Measurements from ENCODE around the gene CDC42BPB. TPM values are rescaled to one million over a fixed set of nuclear protein-coding genes. Genes with fewer than 3 reads are reported as not detected.

CDC42BPB gene
- total RNA-seq, 1 donor from 2014 or later, result 105 TPM

GRCh38 chr14:102932484-102933248 is 124.7 kb downstream of the CDC42BPB start:
- Histone ChIP-seq H3K36me3 (peaks cover 0 to 35% of the 10 kb centered on the region in 2 donors), H3K27me3 (no peaks in the 10 kb centered on the region), H3K27ac (no peak overlapping the region), H3K9me3 (no peaks in the 10 kb centered on the region), H3K4me3 (no peak overlapping the region), H3K4me1 (peaks cover 30% of the 10 kb centered on the region)
- no peak for DNase-seq (ENCODE audit: extremely low spot score in 2 of 2)
- intact Hi-C loops (cut with DNase I), result no loop called here
- TF ChIP-seq CTCF (IDR thresholded peaks at IDR 0.05) (no peak), POLR2AphosphoS5 (IDR thresholded peaks at IDR 0.05; ENCODE audit: insufficient read depth in 1 of 2, low read depth in 1 of 2) (no peak), POLR2A (IDR thresholded peaks at IDR 0.05) (no peak)

- no peak overlapping the region for H3K27ac ChIP-seq
- no peaks in the 10 kb centered on the region for H3K27me3 ChIP-seq
- no peak overlapping the region for H3K4me3 ChIP-seq
- H3K36me3 ChIP-seq, result peaks cover 0 to 26% of the 10 kb centered on the region in 2 donors
- no peaks in the 10 kb centered on the region for H3K9me3 ChIP-seq
- intact Hi-C loops (cut with DNase I), result no loop called here
- peaks cover 33% of the 10 kb centered on the region for H3K4me1 ChIP-seq
- no peak for TF ChIP-seq POLR2A (IDR thresholded peaks at IDR 0.05)
- TF ChIP-seq POLR2AphosphoS5 (IDR thresholded peaks at IDR 0.05; ENCODE audit: insufficient read depth in 1 of 2, low read depth in 1 of 2), result no peak
- no peak for TF ChIP-seq CTCF (IDR thresholded peaks at IDR 0.05)
- DNase-seq (ENCODE audit: extremely low spot score in 2 of 2), result no peak
These were observed 125.6 kb downstream of the CDC42BPB start for GRCh38 chr14:102931580-102932285.

- DNase-seq (ENCODE audit: extremely low spot score in 2 of 2), result no peak
- Histone ChIP-seq H3K27me3 (no peaks in the 10 kb centered on the region), H3K27ac (no peak overlapping the region), H3K4me3 (peak overlapping the region; percentile 45 to 52), H3K36me3 (peaks cover 0 to 19% of the 10 kb centered on the region in 2 donors), H3K9me3 (no peaks in the 10 kb centered on the region), H3K4me1 (peaks cover 33% of the 10 kb centered on the region)
- TF ChIP-seq POLR2A (IDR thresholded peaks at IDR 0.05) (no peak), POLR2AphosphoS5 (IDR thresholded peaks at IDR 0.05; ENCODE audit: insufficient read depth in 1 of 2, low read depth in 1 of 2) (no peak), CTCF (IDR thresholded peaks at IDR 0.05) (no peak)
- intact Hi-C loops (cut with DNase I), result no loop called here
These were observed 126.4 kb downstream of the CDC42BPB start for GRCh38 chr14:102930753-102931579.

GRCh38 chr14:102930138-102930752 is 127.1 kb downstream of the CDC42BPB start:
- intact Hi-C loops (cut with DNase I), result no loop called here
- no peak for TF ChIP-seq POLR2AphosphoS5 (IDR thresholded peaks at IDR 0.05; ENCODE audit: insufficient read depth in 1 of 2, low read depth in 1 of 2)
- TF ChIP-seq POLR2A (IDR thresholded peaks at IDR 0.05), result no peak
- no peak for TF ChIP-seq CTCF (IDR thresholded peaks at IDR 0.05)
- no peak for DNase-seq (ENCODE audit: extremely low spot score in 2 of 2)
- Histone ChIP-seq H3K27ac (no peak overlapping the region), H3K4me3 (peak overlapping the region; percentile 45 to 52), H3K36me3 (peaks cover 0 to 19% of the 10 kb centered on the region in 2 donors), H3K4me1 (peaks cover 33% of the 10 kb centered on the region), H3K27me3 (no peaks in the 10 kb centered on the region), H3K9me3 (no peaks in the 10 kb centered on the region)

Data from vagina (tissue), 2 donors.